Tibial nerve (tissue), 4 donors: Measurements from ENCODE around the gene LRRC8C. TPM values are rescaled to one million over a fixed set of nuclear protein-coding genes. Genes with fewer than 3 reads are reported as not detected.
"Not testable (repeated sequence)": the region's sequence is repeated elsewhere in the genome, so short reads cannot be mapped to it uniquely, and the experiment has no call there.

ENCODE experiments used
- DNase-seq, 2 donors: peaks; one replicate each; pipeline ENCODE4 v3.0.0-alpha.2; 2019; ENCODE audit warnings: low spot score in 2 of 2
- H3K27ac ChIP-seq, 4 donors: fragments of 200-600 bp; sonication (generic) in 3 of 4; one replicate each; pipeline ENCODE4 v1.5.1; 2017 to 2019; ENCODE audit warnings: mild to moderate bottlenecking in 1 of 4
- H3K27me3 ChIP-seq, 2 donors: fragments of 200-600 bp; sonication (generic) in 1 of 2; one replicate each; pipeline versions ENCODE4 v1.5.1 to v1.6.0; 2017 to 2019
- H3K36me3 ChIP-seq, 3 donors: fragments of 200-600 bp; sonication (generic); one replicate each; pipeline ENCODE4 v1.5.1; 2018 to 2019
- H3K4me1 ChIP-seq, 4 donors: fragments of 200-600 bp; sonication (generic) in 3 of 4; one replicate each; pipeline ENCODE4 v1.5.1; 2017 to 2019
- H3K4me3 ChIP-seq, 4 donors: fragments of 200-600 bp; sonication (generic) in 3 of 4; one replicate each; pipeline ENCODE4 v1.5.1; 2017 to 2019; ENCODE audit warnings: mild to moderate bottlenecking in 1 of 4, moderate library complexity in 1 of 4
- H3K9me3 ChIP-seq, 4 donors: fragments of 200-600 bp; sonication (generic) in 3 of 4; one replicate each; pipeline ENCODE4 v1.5.1; 2017 to 2019
- CTCF ChIP-seq, 5 experiments: fragments of 200-600 bp in 3 of 5; fragments of 450-650 bp in 2 of 5; sonication (generic) in 3 of 5; IDR thresholded peaks; one replicate each; pipeline ENCODE4 v1.5.1; 2016 to 2019; ENCODE audit warnings: antibody characterized with exemption in 5 of 5, mild to moderate bottlenecking in 3 of 5, moderate library complexity in 2 of 5
- EP300 ChIP-seq, 2 donors: sonication (generic); formaldehyde crosslinking; IDR thresholded peaks; one replicate each; pipeline ENCODE4 v1.6.1; 2017; ENCODE audit warnings: antibody characterized with exemption in 2 of 2, mild to moderate bottlenecking in 1 of 2
- POLR2A ChIP-seq, 2 donors: fragments of 450-650 bp; IDR thresholded peaks; one replicate each; pipeline ENCODE4 v1.6.1; 2017; ENCODE audit warnings: antibody characterized with exemption in 2 of 2, mild to moderate bottlenecking in 2 of 2, moderate library complexity in 2 of 2
- WGBS, 2 donors: methylation state at CpG; one replicate each; pipeline ENCODE4 v1.1.5; 2018; 5-methylcytosine and 5-hydroxymethylcytosine counted together
- total RNA-seq, 4 donors: library from RNA; depleted of rRNA; stranded (reverse); fragments of >200 nt; gene quantifications; one replicate each; pipeline ENCODE4 v1.1.0, GENCODE V29; 2016

LRRC8C gene
- total RNA-seq, 4 donors from 2014 or later, result 16.5 to 23.8 (median 20.2) TPM

- Histone ChIP-seq H3K4me3 (no peak overlapping the region), H3K4me1 (peaks cover 0 to 55% (median 4%) of the 10 kb centered on the region in 4 donors), H3K9me3 (no peaks in the 10 kb centered on the region), H3K27me3 (no peaks in the 10 kb centered on the region), H3K36me3 (no peaks in the 10 kb centered on the region), H3K27ac (peak overlapping the region in 2 of 4 donors; percentile 46 to 51)
- TF ChIP-seq CTCF (IDR thresholded peaks at IDR 0.05) (no peak), EP300 (IDR thresholded peaks at IDR 0.05) (no peak)
- 75 to 82% methylated on average over 2 of the region's 2 CpGs for WGBS, 2 donors
- DNase-seq, result no peak
Observed at GRCh38 chr1:89629146-89629545, 3.8 kb upstream of the LRRC8C start.

DNA sequence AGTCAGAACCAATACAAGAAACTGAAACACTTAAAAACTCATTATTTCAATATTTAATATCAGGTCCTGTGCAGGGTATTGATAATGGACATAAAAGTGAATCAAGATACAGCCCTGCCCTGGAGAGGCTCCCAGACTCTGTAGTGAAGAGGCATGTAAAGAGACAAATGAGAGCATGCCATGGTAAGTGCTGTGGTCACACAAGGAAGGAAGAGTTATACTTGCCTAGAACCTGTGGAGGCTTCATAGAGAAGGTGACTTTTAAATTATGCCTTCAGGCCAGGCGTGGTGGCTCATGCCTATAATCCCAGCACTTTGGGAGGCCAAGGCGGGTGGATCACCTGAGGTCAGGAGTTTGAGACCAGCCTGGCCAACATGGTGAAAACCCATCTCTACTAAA, 3.3 kb upstream of the LRRC8C start:
- H3K9me3 ChIP-seq, H3K4me3 ChIP-seq, DNase-seq, H3K27me3 ChIP-seq, H3K36me3 ChIP-seq: not testable (repeated sequence)
- WGBS, 2 donors, result 98 to 100% methylated on average over 2 of the region's 2 CpGs
- H3K4me1 ChIP-seq, result peaks cover 0 to 56% (median 6%) of the 10 kb centered on the region in 4 donors
- H3K27ac ChIP-seq, result peak overlapping the region in 1 of 4 donors; percentile 3

DNA sequence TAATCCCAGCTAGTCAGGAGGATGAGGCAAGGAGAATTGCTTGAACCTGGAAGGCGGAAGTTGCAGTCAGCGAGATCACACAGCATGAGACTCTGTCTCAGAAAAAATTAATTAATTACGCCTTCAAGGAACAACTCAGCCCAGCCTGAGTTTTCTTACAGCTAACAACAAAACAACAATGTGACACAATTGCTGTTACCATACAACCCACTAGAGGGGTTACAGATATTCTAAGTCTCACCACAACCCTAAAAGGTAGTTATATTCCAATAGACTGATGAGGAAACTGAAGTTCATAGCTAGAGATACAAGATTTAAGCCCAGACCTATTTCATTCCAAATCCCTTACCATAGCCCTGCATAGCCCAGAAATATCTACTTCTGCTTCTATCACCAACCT, 2.9 kb upstream of the LRRC8C start:
- no peak for TF ChIP-seq EP300 (IDR thresholded peaks at IDR 0.05)
- no peak for TF ChIP-seq CTCF (IDR thresholded peaks at IDR 0.05)
- TF ChIP-seq POLR2A (IDR thresholded peaks at IDR 0.05), result no peak
- no peak overlapping the region for H3K4me3 ChIP-seq
- WGBS, 2 donors, result 94 to 97% methylated on average over 3 of the region's 3 CpGs
- no peaks in the 10 kb centered on the region for H3K27me3 ChIP-seq
- H3K36me3 ChIP-seq, result no peaks in the 10 kb centered on the region
- H3K9me3 ChIP-seq, result no peaks in the 10 kb centered on the region
- H3K27ac ChIP-seq, result peak overlapping the region in 2 of 4 donors; percentile 93 to 97
- DNase-seq, result no peak
- peaks cover 0 to 56% (median 6%) of the 10 kb centered on the region in 4 donors for H3K4me1 ChIP-seq

DNA sequence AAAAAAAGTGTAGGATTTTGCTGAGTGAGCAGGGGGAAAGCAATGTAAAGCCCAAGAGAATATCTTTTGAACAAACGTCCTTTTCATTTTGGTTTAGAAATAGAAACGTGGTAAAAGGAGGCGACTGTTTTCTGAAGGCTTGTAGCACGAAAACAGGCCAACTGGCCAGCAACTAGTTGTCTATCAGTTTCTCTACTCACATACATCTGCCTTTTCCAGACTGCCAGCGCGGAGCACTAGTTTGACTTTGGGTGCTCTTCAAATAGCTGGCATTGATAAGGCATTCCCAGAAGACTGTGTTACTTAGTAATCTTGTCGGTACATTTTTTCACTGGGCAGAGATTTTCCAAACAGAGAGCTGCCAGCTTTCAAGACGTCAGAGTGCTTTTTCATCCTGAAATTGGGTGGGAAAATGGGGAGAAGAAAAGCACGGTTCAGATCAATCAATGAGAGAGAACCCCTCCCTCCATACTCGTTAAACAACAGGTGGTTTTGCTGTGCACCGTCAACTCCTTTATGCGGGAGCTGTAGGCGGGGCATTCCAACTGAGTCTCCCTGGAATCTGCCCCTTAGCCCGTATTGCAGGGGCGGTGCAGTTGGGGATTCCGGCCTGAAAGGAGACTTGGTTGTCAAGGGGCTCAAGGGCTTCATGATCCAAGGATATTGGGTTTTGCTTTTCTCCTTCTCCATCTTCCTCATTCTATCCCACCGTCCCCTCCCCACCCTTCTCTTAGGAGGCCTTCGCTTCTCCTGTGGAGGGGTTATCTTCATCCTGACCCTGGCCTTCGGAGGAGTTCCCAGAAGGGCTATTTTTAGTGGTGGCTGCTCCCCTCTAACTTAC, 884 bp upstream of the LRRC8C start:
- Histone ChIP-seq H3K9me3 (no peaks in the 10 kb centered on the region), H3K27ac (peak overlapping the region; percentile 93 to 97 (median 94)), H3K4me1 (peaks cover 0 to 60% (median 11%) of the 10 kb centered on the region in 4 donors), H3K4me3 (peak overlapping the region; percentile 78 to 98 (median 88)), H3K36me3 (no peaks in the 10 kb centered on the region), H3K27me3 (no peaks in the 10 kb centered on the region)
- no peak for TF ChIP-seq EP300 (IDR thresholded peaks at IDR 0.05)
- no peak for TF ChIP-seq POLR2A (IDR thresholded peaks at IDR 0.05)
- TF ChIP-seq CTCF (IDR thresholded peaks at IDR 0.05), result no peak
- 15 to 19% methylated on average over 19 of the region's 19 CpGs for WGBS, 2 donors
- DNase-seq, result no peak

- peak in 1 of 2 donors; percentile 36 for TF ChIP-seq EP300 (IDR thresholded peaks at IDR 0.05)
- TF ChIP-seq CTCF (IDR thresholded peaks at IDR 0.05), result no peak
Observed at GRCh38 chr1:89633248-89633799, 404 bp downstream of the LRRC8C start.

More at GRCh38 chr1:89633248-89633799, 404 bp downstream of the LRRC8C start:
- Histone ChIP-seq H3K4me3 (peak overlapping the region; percentile 78 to 98 (median 88)), H3K27ac (peak overlapping the region; percentile 93 to 97 (median 94)), H3K36me3 (no peaks in the 10 kb centered on the region), H3K9me3 (no peaks in the 10 kb centered on the region), H3K27me3 (no peaks in the 10 kb centered on the region), H3K4me1 (peaks cover 0 to 66% (median 11%) of the 10 kb centered on the region in 4 donors)
- 0 to 2% methylated on average over 13 to 21 of the region's 57 CpGs for WGBS, 2 donors
- no peak for DNase-seq
